HT1080 (cell line): ENCODE measurements around the gene PDZK1IP1. TPM values are rescaled to one million over a fixed set of nuclear protein-coding genes. Genes with fewer than 3 reads are reported as not detected.

ENCODE experiments used
- DNase-seq: peaks from one replicate; pipeline ENCODE4 v3.0.0-alpha.2; 2015; ENCODE audit warnings: low read depth
- polyA plus RNA-seq, 2 experiments: library from polyadenylated mRNA; depleted of rRNA; stranded (reverse); fragments of >200 nt; gene quantifications; 2 replicates each; pipeline ENCODE4 v1.2.3, GENCODE V29; 2015
- total RNA-seq: library from RNA; depleted of rRNA; stranded (reverse); fragments of >200 nt; shearing (Covaris generic); gene quantifications from 2 replicates; pipeline ENCODE4 v1.2.3, GENCODE V29; 2014; rRNA removed

PDZK1IP1 gene, protein sequence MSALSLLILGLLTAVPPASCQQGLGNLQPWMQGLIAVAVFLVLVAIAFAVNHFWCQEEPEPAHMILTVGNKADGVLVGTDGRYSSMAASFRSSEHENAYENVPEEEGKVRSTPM
- total RNA-seq = not detected in 2 replicates
- polyA plus RNA-seq (2015; cell fraction: cytosol; rRNA removed) = not detected in 2 replicates
- not detected in 2 replicates for polyA plus RNA-seq (2015; cell fraction: nucleus; rRNA removed)

DNA sequence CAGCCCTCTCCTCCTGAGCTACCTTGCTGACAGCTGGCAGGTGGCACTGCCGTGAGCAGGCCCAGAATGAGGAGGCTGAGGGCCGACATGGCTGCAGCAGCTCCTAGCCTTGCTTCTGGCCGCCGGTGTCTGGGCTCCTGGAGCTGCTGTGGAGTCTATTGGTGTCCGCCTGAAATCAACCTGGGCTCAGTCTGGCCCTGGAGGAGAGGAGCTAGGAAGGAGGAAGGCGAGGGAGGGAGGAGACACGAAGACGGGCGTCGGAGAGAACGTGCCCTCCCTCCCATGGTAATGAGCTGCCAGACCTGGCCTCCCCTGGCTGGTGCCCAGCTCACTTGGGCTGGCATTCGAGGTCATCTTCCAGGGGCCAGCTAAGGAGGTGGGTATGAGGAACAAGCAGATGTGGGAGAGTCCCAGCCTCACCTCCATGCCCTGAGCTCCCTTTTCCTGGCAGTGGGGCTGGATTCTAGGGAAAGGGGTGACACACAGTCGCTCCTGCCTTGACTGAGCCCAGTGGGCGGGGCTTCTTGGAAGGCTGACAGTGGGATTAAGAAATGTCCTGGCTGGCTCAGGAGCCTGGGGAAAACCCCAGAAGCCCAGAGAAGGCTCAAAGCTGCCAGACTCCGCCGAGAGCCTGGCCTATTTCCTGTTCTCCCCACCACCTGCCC is at the start of gene PDZK1IP1:
PDZK1IP1 (minus strand) TSS at position 193 of the 665 bp plus-strand sequence; CDS start at position 89, 104 bp downstream.
- peak; percentile 56 for DNase-seq

DNA sequence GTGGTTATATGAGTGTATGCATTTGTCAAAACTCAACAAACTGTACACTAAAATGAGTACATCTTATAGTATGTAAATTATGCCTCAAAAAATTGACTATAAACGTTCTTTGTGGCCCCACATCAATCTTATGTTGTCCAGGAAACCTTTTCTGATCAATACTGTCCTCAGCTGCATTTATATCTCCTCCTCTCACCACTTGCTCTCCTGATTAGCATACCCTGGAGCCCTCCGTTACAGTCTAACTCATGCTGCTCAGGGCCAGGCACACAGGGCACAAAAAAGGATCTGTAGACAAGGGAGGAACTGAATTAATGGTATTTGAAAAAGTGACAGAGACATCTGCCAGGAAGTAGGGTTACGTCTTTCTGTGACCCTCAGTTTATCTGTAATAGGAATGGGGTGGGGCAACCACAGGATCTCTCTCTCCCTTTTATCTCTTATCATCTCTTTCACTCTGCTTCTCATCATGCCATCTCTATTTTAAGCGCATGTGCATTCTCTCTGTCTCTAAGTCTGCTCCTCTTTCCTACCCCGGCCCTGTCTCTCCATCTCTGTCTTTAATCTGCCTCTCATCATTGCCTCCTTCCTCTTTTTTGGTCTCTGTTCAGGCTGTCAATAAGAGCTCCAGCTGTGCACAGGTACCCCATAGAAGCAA is 49.2 kb upstream of the PDZK1IP1 start:
- no peak for DNase-seq

DNA sequence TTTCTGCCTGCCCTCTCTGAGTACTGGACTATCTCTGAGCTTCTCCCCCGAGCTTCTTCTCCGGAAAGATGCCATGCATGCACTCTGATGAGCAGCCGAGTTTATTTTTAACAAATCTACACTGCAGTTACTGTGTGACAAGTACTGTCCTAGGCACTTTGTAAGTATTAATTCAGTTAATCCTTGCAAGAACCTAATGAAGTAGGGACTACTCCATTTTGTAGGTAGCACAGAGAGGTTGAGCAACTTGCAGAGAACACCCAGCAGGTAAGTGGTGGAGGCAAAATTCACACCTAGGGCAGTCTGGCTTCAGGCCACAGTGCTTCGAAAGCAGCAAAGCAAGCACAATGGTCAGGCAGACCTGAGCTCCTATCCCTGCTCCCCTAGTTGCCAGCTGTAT is 46.0 kb upstream of the PDZK1IP1 start:
- no peak for DNase-seq

DNA sequence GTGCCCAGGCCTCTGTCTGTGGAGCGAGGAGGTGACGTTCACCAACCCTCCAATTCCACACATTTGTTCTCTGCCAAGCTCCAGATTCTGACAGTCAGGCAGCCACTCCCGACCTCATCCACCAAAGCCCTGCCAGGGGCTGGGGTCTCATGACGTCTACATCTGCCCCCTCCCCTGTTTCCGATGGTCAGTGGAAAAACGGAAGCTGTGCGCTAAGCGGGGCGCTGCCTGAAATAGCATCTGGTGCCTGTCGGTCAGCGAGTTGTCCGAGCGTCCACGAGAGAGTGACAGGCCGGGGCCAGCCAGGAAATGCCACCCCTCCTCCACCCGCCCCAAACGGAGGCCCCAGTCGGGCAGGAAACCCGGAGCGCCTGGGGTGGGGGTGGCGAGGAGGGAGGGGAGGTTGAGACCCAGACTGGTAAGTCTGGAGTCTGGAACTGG is 45.4 kb upstream of the PDZK1IP1 start:
- no peak for DNase-seq

DNA sequence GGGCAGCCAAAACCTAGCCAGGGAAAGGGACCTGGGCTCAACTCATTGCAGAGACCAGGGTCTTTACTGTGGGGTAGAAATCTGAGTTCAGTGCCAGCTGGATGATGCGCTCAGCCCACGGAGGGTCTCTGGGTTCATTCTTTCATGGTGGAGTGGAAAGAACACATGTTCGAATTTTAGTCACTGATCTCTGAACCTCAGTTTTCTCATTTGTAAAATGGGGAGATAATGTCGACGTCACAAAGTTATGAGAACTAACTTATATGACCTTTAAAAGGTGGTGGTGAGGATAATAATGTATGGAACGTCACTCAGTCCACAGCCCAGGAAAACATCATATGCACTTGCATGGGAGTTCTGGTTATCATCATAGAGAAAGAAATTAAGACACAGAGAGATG is 43.4 kb upstream of the PDZK1IP1 start:
- DNase-seq = no peak

DNA sequence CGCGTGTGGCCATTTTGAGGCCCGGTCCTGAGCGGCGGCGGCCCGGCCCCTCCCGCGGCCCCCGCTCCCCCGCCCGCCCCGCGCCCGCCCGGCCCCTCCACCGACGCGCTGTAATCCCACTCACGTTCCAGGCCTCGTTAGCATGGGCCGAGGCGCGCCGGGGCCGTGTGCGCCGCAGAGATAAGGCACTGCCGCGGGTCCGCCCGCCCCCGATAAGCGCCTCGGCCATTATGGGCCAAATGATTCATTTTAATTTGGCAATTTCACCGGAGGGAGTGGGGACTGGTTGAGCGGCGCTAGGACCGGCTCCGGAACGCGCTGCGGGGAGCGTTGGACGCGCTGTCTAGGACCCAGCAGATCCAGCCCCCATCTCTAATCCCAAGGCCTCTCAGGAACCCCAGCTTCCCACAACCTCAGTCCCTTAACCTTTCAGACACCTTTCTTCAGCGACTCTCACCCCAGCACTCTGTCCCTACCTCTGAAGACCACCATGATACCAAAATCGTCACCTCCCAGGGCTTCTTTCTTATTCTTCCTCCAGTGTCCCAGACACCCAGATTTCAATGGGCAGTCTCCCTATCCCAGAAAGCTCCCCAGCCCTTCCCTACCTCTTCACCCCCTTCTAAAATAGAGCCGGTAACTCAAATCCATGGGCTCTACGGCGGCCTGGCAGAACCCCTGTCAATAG is 42.5 kb upstream of the PDZK1IP1 start, which contains the start of gene TAL1:
TAL1 (minus strand) TSS at position 39 of the 688 bp plus-strand sequence. CDS start 6,337 bp downstream, outside the sequence.
- DNase-seq = no peak

DNA sequence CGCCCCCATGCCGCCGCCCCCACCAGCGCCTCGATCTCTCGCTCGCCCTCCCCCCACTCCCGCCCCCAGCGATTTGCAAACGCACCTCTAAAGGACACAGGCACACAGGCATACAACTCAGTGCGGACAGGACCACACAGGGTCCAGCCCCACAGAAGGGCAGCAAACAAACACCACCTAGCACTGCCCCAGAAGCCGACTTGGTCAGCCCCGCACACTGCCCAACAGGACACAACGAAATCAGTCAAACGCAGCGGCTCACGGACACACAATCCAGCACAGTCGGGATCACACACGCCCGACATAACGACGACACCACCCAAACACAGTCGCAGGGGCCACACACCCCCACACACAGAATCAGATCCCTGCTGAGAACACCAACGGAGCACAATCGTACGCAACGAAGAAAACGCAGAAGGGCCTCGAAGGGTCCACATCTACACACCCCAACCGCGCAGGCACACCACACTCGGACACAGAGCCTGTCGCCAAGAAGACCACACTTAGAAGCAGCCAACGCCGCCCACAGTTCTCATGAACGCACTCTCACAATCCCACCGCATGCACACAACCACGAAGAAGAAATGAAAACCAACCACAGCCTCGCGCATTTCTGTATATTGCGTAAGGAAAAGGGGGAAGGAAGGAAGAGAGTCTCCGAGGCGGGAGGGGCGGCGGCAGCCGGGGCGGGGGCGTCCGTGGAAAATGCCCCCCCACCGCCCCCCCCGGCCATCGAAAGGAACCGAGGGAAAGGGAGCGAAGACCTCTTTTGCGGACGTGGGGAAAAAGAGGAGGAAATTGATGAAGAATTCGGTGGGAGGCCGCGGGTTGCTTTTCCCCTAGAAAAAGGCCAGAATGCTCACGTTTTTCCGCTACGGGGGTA is 41.7 kb upstream of the PDZK1IP1 start:
- DNase-seq = no peak

DNA sequence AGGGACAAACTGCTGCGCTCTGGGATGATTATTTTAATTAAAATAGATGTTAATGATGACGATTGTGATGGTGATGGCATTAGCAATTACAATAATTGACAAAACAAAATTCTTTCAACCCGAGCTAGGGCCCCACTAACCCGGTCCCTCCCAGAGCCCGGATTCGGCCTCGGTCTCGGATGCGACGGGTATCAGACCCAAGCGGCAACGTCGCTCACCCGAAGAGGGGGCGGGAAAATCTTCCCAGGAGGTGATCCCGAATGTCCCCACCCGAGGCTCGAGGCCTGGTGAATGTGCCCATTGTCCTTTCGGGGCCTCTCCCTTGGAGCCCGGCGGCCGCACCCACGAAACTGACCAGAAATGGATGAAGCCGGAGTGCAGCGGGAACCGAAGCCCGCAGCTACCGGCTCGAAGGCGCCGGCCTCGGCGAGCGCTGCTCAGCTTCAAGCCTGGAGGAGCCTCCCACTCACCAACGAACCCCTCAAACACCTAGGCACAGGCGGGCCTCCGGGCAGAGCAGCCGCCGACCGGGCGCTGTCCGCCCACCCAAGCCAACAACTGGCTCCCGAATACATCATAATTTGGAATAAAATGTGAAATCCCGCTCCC is 41.0 kb upstream of the PDZK1IP1 start:
- DNase-seq = no peak

DNA sequence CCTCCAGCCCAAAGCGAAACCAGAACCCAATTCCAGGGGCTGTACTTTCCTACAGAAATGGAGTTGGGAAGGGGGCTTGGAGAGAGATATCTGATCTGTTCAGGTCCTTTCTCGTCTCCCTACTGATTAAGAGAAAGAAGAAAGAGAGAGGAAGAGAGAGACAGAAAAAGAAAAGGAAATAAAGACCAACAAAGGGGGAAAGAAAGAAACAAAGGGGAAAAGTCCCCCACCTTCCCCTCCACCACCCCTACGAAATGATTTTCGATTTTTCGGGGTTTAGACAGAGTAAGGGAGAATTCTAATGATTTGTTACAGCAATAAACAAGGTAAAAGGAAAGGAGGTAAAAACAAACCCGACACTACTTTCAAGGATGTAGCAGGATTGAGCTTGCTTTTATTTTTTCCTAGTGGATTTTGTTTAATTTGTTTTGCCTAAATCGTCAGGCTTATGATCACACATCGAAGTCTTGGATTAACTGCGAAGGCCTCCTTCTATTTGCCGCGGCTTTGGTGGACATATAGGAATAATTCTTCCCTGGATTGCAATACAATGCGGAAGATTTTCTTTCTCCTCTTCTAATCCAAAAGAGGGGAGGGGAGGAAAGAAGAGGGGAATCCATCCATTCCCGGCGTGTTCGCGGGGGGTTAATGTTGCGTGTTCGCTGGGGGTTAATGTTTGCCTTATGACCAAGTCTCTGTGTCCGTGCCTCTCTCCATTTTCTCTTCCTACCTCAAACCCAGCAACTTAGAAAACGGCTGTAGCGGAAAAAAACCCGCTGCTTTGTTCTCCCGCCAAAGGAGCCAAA is 40.3 kb upstream of the PDZK1IP1 start:
- no peak for DNase-seq

DNA sequence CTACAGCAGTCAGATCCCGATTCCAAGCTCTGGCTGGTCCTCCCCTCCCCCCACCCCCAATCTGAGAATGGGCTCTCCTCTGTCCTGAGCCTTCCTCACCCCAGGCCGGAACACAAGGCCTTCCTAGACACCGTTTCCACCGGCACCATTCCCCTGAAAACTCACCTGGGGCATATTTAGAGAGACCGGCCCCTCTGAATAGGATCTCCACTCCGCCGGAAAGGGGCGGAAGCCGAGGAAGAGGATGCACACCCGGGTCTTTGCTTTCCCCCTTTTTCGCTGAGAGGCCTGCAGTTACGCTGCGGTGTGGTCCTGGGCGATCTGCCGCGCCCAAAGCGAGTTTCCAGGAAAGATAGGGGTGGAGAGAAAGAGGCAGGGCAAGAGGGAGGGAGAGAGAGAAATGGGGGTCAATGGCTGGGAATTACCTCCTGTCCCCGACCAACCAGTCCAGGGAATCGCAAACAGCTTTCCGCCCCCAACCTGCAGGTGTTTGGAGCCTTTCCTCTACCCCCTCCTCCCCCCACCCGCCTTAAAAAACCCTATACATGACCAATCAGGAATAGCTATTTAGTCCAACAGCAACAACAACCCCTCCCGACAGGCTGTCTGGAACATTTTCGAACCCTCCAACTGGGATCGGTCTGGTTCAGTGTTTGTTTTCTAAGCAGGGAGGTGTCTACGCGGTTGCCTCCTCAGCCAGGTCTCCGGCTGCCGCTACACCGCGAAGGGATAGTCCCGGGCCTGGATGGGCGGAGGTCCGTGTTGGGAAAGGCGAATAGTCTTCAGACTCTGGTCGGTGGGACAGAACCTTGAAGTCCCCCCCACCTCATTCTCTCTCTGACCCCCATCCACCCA is 39.4 kb upstream of the PDZK1IP1 start:
- DNase-seq = no peak

DNA sequence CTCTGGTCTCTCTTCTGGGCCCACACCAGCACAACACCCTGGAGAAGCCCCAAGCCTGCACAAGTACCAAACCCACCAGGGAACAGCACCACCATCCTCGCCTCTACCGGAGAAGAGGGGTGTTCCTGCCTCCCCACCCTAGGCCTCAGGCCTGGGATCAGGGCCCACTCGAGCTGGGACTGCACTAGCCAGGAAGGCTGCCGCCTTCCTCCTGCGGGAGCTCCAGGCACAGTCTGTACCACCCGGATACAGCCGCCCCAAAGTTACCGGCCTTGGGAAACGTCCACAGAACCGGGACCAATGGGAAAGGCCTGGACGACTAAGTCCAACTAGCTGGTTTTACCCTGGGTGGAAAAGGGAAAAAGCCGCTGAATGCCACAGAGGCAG is 38.8 kb upstream of the PDZK1IP1 start:
- DNase-seq = no peak

DNA sequence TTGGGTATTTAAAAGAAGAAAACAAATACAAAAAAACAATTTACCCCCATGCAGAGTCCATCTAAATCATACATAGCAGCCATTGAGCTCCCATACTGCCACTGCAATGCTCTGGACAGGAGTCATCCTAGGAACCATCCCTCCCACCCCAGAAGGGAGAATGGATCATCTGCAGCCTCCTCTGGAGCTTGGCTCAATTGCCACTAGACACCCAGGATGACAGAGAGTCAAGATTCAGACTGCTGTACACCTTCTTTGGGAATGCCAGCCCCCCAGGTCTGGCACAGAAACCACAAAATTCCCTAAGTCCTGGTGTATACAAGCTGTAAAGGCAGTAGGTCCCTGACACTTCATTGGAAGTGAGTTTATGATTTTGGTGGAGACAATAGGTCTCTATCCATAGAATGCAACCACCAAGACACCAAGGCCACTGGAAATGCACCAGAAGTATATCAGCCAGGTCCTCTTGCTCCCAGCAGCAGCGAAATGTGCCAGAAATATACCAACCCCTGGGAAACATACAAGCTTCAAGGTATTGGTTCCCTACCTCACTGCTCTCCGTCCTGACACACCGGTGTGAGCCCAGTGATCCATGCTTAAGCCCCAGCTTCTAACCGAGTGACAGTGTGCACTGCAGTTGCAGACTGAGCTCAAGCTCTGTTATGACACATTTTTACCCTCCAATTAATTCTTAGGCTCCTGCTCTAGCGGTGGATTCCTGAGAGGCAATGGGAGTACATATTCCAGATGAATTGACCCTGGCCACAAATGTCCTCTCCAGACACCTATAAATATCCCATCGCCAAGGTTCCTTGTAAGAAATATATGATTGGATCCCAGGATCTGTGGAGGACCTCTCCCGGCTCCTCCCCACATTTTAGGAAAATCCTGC is 37.8 kb upstream of the PDZK1IP1 start:
- no peak for DNase-seq

DNA sequence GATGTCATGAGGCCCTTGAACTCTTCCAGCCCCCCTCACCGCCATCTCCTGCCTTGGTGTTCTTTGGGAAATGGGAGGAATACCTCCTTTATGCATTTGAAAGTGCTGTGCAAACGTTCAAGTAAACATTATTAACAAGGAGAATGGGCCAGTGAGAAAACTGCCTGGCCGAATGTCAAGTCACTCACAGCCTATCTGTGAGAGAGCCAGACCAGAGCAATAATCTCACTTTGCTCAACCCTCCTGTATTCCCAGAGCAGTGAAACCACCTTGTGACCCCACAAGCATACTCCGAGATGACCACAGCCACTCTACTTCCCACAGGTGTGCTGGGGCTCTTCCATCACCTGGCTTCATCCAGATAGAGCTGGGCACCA is 37.0 kb upstream of the PDZK1IP1 start:
- DNase-seq = no peak

DNA sequence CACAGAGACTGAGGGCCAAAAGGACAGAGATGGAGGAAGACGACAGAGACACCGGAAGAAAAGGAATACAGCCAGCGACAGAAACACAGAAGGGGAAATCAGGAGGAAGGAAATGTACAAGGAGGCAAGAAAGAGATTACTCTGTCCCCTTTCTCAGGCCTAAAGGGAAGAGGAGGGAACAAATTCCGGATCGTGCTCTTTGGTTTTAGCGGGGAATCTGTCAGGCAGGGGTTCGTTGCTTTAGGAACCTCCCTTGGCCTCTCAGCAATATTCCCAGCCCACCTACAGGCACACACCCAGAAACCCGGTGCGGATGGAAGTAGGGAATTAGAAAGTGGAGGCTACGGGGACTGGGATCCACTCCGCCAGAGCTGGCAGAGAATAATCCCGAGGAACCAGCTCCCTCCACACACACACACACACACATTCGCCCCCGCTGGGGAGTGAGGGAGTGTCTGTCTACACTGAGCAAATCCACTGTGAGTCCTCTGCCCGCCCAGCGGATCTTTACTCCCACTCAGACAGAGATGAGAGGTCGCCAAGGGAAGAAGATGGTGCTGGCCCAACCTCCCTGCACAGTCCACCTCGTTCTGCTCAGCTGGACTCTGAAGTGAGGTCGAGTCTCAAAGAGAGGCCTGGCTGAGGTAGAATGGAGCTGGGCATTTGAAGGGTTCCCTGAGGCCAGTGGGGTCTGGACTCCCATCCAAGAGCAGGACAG is 36.4 kb upstream of the PDZK1IP1 start:
- no peak for DNase-seq

DNA sequence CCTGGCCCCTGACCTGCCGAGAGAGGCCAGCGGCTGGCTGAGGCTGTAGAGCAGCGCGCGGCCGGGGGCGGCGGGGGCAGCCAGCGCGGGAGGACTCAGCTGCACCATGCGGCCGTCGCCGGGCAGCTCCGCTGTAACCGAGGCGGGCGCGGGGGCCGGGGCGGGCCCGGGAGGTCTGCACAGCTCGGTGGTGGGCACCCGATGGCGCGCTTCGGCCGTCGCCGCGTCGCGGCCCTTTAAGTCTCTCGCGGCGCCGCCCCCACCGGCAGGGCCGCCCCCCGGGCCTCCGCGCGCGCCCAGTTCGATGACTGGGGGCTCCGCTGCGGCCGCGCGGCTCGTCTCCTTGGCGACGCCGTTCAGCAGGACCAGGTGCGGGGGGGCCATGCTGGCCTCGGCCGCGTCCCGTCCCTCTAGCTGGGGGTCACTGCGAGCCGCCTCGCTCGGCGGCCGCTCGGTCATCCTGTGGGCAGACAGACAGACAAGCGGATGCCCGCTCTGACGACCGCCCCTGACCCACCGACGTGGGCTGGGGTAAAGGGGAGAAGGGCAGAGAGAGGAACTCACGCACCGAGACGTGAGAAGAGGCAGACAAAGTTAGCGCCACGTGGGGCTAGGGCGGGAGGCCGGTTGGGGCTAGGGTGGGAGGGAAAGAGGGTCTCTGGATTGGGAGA is 35.7 kb upstream of the PDZK1IP1 start:
- DNase-seq = no peak

DNA sequence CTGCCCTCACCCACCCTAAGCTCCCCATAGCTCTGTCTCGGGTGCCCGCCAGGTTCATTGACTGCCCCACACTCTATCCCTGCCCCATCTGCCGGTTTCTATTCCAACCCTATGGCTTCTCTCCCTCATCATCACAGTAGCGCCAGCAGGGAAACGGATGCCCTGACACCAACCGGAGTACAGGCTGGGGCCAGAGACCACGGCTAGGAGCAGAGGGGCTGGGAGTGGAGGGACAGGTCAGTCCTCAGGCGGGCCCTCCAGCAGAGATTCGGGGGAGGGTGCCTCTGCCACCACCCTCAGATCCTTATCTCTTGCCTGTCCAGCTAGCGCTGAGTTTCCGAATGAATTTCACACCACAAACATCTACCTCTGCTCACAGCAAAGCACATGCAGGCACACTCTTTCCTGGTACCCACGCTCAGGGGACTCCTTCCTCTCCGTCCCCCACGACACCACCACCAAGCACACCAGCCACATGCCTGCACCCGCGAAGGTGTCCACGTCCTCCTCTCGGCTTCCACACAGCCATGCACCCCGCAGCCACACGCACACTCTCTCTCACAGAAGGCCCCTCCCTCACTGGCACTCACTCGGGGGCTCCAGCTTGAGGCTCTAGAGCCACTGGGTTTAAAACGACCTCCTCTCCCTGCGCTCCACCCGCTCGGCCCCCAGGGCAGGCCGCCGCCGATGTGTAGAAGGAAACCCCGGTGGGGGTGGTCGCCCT is 35.0 kb upstream of the PDZK1IP1 start:
- DNase-seq = no peak
